Thyroid gland (tissue), 4 donors: Measurements from ENCODE around the gene PLXDC2.

Experiments
- CTCF ChIP-seq, 6 experiments: fragments of 200-600 bp in 3 of 6; fragments of 450-650 bp in 3 of 6; sonication (generic) in 3 of 6; IDR thresholded peaks; one replicate each; pipeline ENCODE4 v1.5.1; 2016 to 2019; ENCODE audit warnings: antibody characterized with exemption in 6 of 6, mild to moderate bottlenecking in 2 of 6, inconsistent platforms in 1 of 6, moderate library complexity in 1 of 6
- POLR2A ChIP-seq, 2 donors: fragments of 450-650 bp; IDR thresholded peaks; one replicate each; pipeline ENCODE4 v1.6.1; 2017; ENCODE audit warnings: antibody characterized with exemption in 2 of 2, mild to moderate bottlenecking in 2 of 2, moderate library complexity in 1 of 2

- TF ChIP-seq CTCF (IDR thresholded peaks at IDR 0.05): no peak
- TF ChIP-seq POLR2A (IDR thresholded peaks at IDR 0.05): no peak
These were observed 511.7 kb downstream of the PLXDC2 start for GRCh38 chr10:20327954-20328353.
